Erythroblast (primary cell): ENCODE results near the gene CNTN4.

ENCODE experiments used
- GATA1 ChIP-seq: IDR thresholded peaks from 2 replicates; pipeline ENCODE4 v1.6.1; 2011; ENCODE audit warnings: low read depth, mild to moderate bottlenecking, control low read depth, low read length, moderate library complexity
- POLR2A ChIP-seq: IDR thresholded peaks from 2 replicates; pipeline ENCODE4 v1.6.1; 2011; ENCODE audit warnings: mild to moderate bottlenecking, low read length

- TF ChIP-seq POLR2A: no peak
- no peak for TF ChIP-seq GATA1
These were observed 965.6 kb downstream of the CNTN4 start for GRCh38 chr3:3064297-3064696.
